Measurements from ENCODE around the gene FBN1. TPM values are rescaled to one million over a fixed set of nuclear protein-coding genes. Genes with fewer than 3 reads are reported as not detected.

Gene FBN1
- total and polyA plus RNA-seq, 2 of the 13 experiments (the other 11 are each of a cell fraction or from before 2014, with no cell fraction given), result 1.5 to 3.0 TPM

GRCh38 chr15:48573780-48574179, 71.7 kb downstream of the FBN1 start:
- ChIA-PET POLR2A (no interaction called here), CTCF (ENCODE audit: low intra/inter-chr PET ratio, low total read pairs) (no interaction called here)
- no peak for TF ChIP-seq GLI4 (CRISPR knock-in tag; IDR thresholded peaks at IDR 0.05; ENCODE audit: borderline replicate concordance)
- no peak for TF ChIP-seq ZNF562 (CRISPR knock-in tag; IDR thresholded peaks at IDR 0.05; ENCODE audit: borderline replicate concordance)
- TF ChIP-seq, protein P1, sequence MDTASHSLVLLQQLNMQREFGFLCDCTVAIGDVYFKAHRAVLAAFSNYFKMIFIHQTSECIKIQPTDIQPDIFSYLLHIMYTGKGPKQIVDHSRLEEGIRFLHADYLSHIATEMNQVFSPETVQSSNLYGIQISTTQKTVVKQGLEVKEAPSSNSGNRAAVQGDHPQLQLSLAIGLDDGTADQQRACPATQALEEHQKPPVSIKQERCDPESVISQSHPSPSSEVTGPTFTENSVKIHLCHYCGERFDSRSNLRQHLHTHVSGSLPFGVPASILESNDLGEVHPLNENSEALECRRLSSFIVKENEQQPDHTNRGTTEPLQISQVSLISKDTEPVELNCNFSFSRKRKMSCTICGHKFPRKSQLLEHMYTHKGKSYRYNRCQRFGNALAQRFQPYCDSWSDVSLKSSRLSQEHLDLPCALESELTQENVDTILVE (CRISPR knock-in tag; IDR thresholded peaks at IDR 0.05), result no peak
- TF ChIP-seq PAWR (CRISPR knock-in tag; IDR thresholded peaks at IDR 0.05; ENCODE audit: borderline replicate concordance), result no peak
- TF ChIP-seq ZNF652 (CRISPR knock-in tag; IDR thresholded peaks at IDR 0.05; ENCODE audit: borderline replicate concordance, low read depth), result no peak
- TF ChIP-seq, protein P2, sequence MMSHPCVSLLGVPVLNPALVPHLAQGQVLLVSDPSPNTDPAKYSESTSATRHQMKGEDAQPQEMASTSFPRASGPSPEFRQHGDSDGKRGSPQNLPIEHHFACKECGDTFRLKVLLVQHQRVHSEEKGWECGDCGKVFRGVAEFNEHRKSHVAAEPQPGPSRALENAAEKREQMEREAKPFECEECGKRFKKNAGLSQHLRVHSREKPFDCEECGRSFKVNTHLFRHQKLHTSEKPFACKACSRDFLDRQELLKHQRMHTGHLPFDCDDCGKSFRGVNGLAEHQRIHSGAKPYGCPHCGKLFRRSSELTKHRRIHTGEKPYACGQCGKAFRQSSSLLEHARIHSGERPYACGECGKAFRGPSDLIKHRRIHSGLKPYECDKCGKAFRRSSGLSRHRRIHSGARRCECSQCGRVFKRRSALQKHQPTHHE (CRISPR knock-in tag; IDR thresholded peaks at IDR 0.05; ENCODE audit: borderline replicate concordance), result no peak
- no peak for TF ChIP-seq ZNF782 (CRISPR knock-in tag; IDR thresholded peaks at IDR 0.05; ENCODE audit: borderline replicate concordance)
- no peak for TF ChIP-seq JUN (CRISPR knock-in tag; IDR thresholded peaks at IDR 0.05)
- no peak for TF ChIP-seq SMYD3 (CRISPR knock-in tag; IDR thresholded peaks at IDR 0.05)
- no peak for TF ChIP-seq ZNF607 (CRISPR knock-in tag; IDR thresholded peaks at IDR 0.05; ENCODE audit: borderline replicate concordance)
- no peak for TF ChIP-seq ZNF326 (CRISPR knock-in tag; IDR thresholded peaks at IDR 0.05; ENCODE audit: borderline replicate concordance)
- TF ChIP-seq DMAP1 (CRISPR knock-in tag; IDR thresholded peaks at IDR 0.05), result no peak
- no peak for TF ChIP-seq ZNF766 (CRISPR knock-in tag; IDR thresholded peaks at IDR 0.05; ENCODE audit: borderline replicate concordance)
- TF ChIP-seq ATF5 (CRISPR knock-in tag; IDR thresholded peaks at IDR 0.05; ENCODE audit: low read depth), result no peak
- TF ChIP-seq, protein P3, sequence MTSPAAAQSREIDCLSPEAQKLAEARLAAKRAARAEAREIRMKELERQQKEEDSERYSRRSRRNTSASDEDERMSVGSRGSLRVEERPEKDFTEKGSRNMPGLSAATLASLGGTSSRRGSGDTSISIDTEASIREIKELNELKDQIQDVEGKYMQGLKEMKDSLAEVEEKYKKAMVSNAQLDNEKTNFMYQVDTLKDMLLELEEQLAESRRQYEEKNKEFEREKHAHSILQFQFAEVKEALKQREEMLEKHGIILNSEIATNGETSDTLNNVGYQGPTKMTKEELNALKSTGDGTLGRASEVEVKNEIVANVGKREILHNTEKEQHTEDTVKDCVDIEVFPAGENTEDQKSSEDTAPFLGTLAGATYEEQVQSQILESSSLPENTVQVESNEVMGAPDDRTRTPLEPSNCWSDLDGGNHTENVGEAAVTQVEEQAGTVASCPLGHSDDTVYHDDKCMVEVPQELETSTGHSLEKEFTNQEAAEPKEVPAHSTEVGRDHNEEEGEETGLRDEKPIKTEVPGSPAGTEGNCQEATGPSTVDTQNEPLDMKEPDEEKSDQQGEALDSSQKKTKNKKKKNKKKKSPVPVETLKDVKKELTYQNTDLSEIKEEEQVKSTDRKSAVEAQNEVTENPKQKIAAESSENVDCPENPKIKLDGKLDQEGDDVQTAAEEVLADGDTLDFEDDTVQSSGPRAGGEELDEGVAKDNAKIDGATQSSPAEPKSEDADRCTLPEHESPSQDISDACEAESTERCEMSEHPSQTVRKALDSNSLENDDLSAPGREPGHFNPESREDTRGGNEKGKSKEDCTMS (CRISPR knock-in tag; conservative IDR thresholded peaks at IDR 0.05), result no peak
- TF ChIP-seq ZMYM3 (CRISPR knock-in tag; IDR thresholded peaks at IDR 0.05), result no peak
- TF ChIP-seq REL (CRISPR knock-in tag; conservative IDR thresholded peaks at IDR 0.05), result no peak
- no peak for TF ChIP-seq ELF3 (CRISPR knock-in tag; IDR thresholded peaks at IDR 0.05)
- TF ChIP-seq, protein P4, sequence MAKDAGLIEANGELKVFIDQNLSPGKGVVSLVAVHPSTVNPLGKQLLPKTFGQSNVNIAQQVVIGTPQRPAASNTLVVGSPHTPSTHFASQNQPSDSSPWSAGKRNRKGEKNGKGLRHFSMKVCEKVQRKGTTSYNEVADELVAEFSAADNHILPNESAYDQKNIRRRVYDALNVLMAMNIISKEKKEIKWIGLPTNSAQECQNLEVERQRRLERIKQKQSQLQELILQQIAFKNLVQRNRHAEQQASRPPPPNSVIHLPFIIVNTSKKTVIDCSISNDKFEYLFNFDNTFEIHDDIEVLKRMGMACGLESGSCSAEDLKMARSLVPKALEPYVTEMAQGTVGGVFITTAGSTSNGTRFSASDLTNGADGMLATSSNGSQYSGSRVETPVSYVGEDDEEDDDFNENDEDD (CRISPR knock-in tag; IDR thresholded peaks at IDR 0.05; ENCODE audit: borderline replicate concordance), result no peak
- TF ChIP-seq TBL1XR1 (IDR thresholded peaks at IDR 0.05; ENCODE audit: borderline replicate concordance, low read length, partially characterized antibody), result no peak
- Histone ChIP-seq H4K20me1 (ENCODE audit: insufficient read depth, low read length) (no peaks in the 10 kb centered on the region), H3K4me3 (replicated peaks in 1 of 3; ENCODE audit: insufficient read depth in 1 of 3, low read depth in 2 of 3, low read length in 3 of 3) (no peak overlapping the region), H3K36me3 (replicated peaks in 1 of 2; ENCODE audit: control insufficient read depth in 1 of 2, insufficient read depth in 2 of 2, low read length in 2 of 2) (no peaks in the 10 kb centered on the region), H3K4me1 (ENCODE audit: insufficient read depth, low read length) (peaks cover 11% of the 10 kb centered on the region; the same call in 1 of the 2 replicates), H3K27me3 (ENCODE audit: control insufficient read depth in 1 of 2, insufficient read depth in 2 of 2, low read length in 2 of 2) (no peaks in the 10 kb centered on the region), H3K4me2 (ENCODE audit: low read depth, low read length) (no peak overlapping the region), H3K9ac (ENCODE audit: insufficient read depth, low read depth, low read length) (no peak overlapping the region), H3K79me2 (ENCODE audit: insufficient read depth, low read length) (no peaks in the 10 kb centered on the region), H2AFZ (ENCODE audit: low read length) (no peak overlapping the region), H3K27ac (ENCODE audit: extremely low read length, insufficient read depth, low read length) (no peak overlapping the region), H3K9me3 (ENCODE audit: low read length) (no peaks in the 10 kb centered on the region)
- BruUV-seq (replicated peaks), result no TSS peak
- in situ Hi-C loops (cut with HindIII; ENCODE audit: extremely low pct_ligation_motif_present, low pct_unique_long_range_greater_than_20kb) (no loop called here), intact Hi-C loops (cut with micrococcal nuclease; ENCODE audit: unreplicated experiment) (no loop called here)
- WGBS (ENCODE audit: low lambda C conversion rate), result 67% methylated on average over 4 of the region's 4 CpGs
- FAIRE-seq, result no peak
- no peak for ATAC-seq
- no peak for DNase-seq (ENCODE audit: low spot score)
